CD4-positive, alpha-beta T cell (primary cell): ENCODE data around the gene SLCO2A1. TPM values are rescaled to one million over a fixed set of nuclear protein-coding genes. Genes with fewer than 3 reads are reported as not detected.

Source experiments
- ATAC-seq: fragments of 200-7000 bp; cut with Tn5 transposase; one replicate; pipeline ENCODE4 v1.10.0; 2022; ENCODE audit warnings: mild to moderate bottlenecking; ENCODE audit not compliant: poor library complexity
- CTCF ChIA-PET: fragments of 350-600 bp; sonication (Branson Sonifier 250); formaldehyde crosslinking; loops from one replicate; lab custom pipeline; 2021; ENCODE audit warnings: antibody characterized with exemption, inconsistent platforms; lab: Charles Lee
- POLR2A ChIA-PET: fragments of 350-600 bp; sonication (Branson Sonifier 250); formaldehyde crosslinking; loops from one replicate; lab custom pipeline; 2021; ENCODE audit warnings: antibody characterized with exemption, inconsistent platforms; lab: Charles Lee
- DNase-seq, 14 experiments: peaks; one replicate each; pipeline ENCODE4 v3.0.0-alpha.2; 2013 to 2020; ENCODE audit warnings: mixed read lengths in 2 of 14
- H3K27ac ChIP-seq, 2 donors: one replicate each; pipeline versions ENCODE4 v1.5.1 to v1.7.0; 2013; ENCODE audit warnings: low read length in 2 of 2, low read depth in 1 of 2, mild to moderate bottlenecking in 1 of 2
- H3K27me3 ChIP-seq, 2 experiments: 1 replicate in 1 of 2; 2 replicates in 1 of 2; pipeline versions ENCODE4 v1.6.1 to v1.7.0; 2013; ENCODE audit warnings: low read length in 2 of 2, control low read depth in 1 of 2, mild to moderate bottlenecking in 1 of 2, moderate library complexity in 1 of 2; ENCODE audit not compliant: insufficient read depth in 2 of 2, control insufficient read depth in 1 of 2
- H3K36me3 ChIP-seq: one replicate; pipeline ENCODE4 v1.6.1; 2013; ENCODE audit warnings: low read length, control low read depth; ENCODE audit not compliant: insufficient read depth
- H3K4me1 ChIP-seq: one replicate; pipeline ENCODE4 v1.6.1; 2013; ENCODE audit warnings: low read length, control low read depth; ENCODE audit not compliant: insufficient read depth
- H3K4me3 ChIP-seq: one replicate; pipeline ENCODE4 v1.5.1; 2013; ENCODE audit warnings: mild to moderate bottlenecking, low read length, moderate library complexity
- H3K9me3 ChIP-seq, 2 experiments: 1 replicate in 1 of 2; 2 replicates in 1 of 2; pipeline versions ENCODE4 v1.6.1 to v1.7.0; 2013; ENCODE audit warnings: low read length in 2 of 2, mild to moderate bottlenecking in 2 of 2, control low read depth in 1 of 2, moderate library complexity in 1 of 2; ENCODE audit not compliant: control insufficient read depth in 1 of 2, insufficient read depth in 1 of 2
- H3K27ac Mint-ChIP-seq: one replicate; pipeline ENCODE4 v1.8.0; 2020; ENCODE audit warnings: mixed read lengths
- H3K27me3 Mint-ChIP-seq: one replicate; pipeline ENCODE4 v1.8.0; 2021; ENCODE audit warnings: mixed read lengths
- H3K36me3 Mint-ChIP-seq: one replicate; pipeline ENCODE4 v1.8.0; 2021; ENCODE audit warnings: low read depth, mixed read lengths
- H3K4me1 Mint-ChIP-seq: one replicate; pipeline ENCODE4 v1.8.0; 2021; ENCODE audit warnings: low read depth, mixed read lengths
- H3K4me3 Mint-ChIP-seq: one replicate; pipeline ENCODE4 v1.8.0; 2020; ENCODE audit warnings: mild to moderate bottlenecking, mixed read lengths
- H3K9me3 Mint-ChIP-seq: one replicate; pipeline ENCODE4 v1.8.0; 2020; ENCODE audit warnings: mixed read lengths
- intact Hi-C, 2 experiments: fragments of 100-400 bp; cut with DNase I in 1 of 2; cut with micrococcal nuclease in 1 of 2; formaldehyde crosslinking; loops; one replicate each; pipeline versions ENCODE4 v1.15.1 to v1.9.0; 2023 to 2025; cut with DNase I, micrococcal nuclease
- total RNA-seq, 174 experiments: library from RNA in 2 of 174; stranded (reverse) in 2 of 174; gene quantifications; one replicate each; pipeline ENCODE4 v1.2.3 and lab custom pipeline; 2021 to 2026
- TF ChIP-seq, protein P1 (sequence below): fragments of 200-600 bp; IDR thresholded peaks from one replicate; pipeline ENCODE4 v1.8.0; 2022; ENCODE audit warnings: antibody characterized with exemption, mild to moderate bottlenecking

Gene SLCO2A1
- total RNA-seq, 2 experiments from 2014 or later: not detected

DNA sequence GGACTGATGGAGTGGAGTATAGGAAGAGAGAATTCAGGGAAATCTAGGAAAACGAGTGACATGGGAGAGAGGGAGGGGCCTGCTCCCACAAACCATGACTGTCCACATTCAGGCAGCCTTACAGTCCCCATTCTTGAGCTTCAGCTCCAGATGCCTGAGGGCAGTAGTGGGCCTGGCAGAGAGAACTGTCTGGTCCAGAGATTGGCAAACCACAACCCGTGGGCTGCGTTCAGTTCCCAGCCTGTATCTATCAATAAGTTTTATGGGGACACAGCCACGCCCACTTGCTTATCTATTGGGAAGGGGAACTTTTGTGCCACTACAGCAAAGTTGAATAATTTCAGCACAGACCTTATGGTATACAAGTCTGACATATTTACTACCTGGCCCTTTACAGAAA, 63.8 kb downstream of the SLCO2A1 start:
- no peaks in the 10 kb centered on the region for H3K27me3 ChIP-seq
- no peak overlapping the region for H3K4me3 Mint-ChIP-seq
- no peak overlapping the region for H3K27ac Mint-ChIP-seq
- H3K27me3 Mint-ChIP-seq: no peaks in the 10 kb centered on the region
- POLR2A ChIA-PET: no interaction called here
- no peaks in the 10 kb centered on the region for H3K9me3 Mint-ChIP-seq
- CTCF ChIA-PET: no interaction called here
- intact Hi-C loops: no loop called here
- H3K9me3 ChIP-seq: peaks cover 0 to 2% of the 10 kb centered on the region in 2 experiments
- DNase-seq: no peak
- ATAC-seq: no peak
- H3K4me1 ChIP-seq: no peaks in the 10 kb centered on the region
- H3K27ac ChIP-seq: no peak overlapping the region
- TF ChIP-seq, protein P1, sequence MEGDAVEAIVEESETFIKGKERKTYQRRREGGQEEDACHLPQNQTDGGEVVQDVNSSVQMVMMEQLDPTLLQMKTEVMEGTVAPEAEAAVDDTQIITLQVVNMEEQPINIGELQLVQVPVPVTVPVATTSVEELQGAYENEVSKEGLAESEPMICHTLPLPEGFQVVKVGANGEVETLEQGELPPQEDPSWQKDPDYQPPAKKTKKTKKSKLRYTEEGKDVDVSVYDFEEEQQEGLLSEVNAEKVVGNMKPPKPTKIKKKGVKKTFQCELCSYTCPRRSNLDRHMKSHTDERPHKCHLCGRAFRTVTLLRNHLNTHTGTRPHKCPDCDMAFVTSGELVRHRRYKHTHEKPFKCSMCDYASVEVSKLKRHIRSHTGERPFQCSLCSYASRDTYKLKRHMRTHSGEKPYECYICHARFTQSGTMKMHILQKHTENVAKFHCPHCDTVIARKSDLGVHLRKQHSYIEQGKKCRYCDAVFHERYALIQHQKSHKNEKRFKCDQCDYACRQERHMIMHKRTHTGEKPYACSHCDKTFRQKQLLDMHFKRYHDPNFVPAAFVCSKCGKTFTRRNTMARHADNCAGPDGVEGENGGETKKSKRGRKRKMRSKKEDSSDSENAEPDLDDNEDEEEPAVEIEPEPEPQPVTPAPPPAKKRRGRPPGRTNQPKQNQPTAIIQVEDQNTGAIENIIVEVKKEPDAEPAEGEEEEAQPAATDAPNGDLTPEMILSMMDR: no peak
- no peak overlapping the region for H3K4me3 ChIP-seq
- H3K36me3 ChIP-seq: no peaks in the 10 kb centered on the region
- no peaks in the 10 kb centered on the region for H3K36me3 Mint-ChIP-seq
- H3K4me1 Mint-ChIP-seq: no peaks in the 10 kb centered on the region

DNA sequence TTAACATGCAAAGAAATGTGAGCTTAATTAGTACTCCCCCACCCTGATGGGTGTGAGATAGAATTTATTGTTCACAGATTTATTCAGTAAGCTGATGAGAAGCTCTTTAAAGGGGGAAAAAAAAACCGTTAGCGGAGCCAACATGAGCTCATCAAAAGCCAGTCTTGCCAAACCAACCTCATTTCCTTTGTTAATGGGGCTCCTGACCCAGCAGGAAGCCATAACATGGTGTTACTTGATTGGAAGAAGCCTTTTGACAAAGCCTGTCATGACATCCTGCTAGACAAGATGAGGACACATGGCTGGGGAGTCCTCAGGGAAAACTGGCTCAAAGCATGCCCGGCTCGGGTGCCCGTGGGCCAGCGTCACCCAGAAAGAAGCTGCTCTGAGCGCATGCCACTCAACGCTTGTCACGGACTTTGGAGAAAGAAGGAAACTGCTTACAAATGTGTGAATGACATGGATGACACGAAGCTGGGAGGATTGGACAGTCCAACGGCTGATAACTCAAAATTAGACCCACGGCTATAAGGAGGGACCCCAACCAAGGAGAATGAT, 64.6 kb downstream of the SLCO2A1 start:
- CTCF ChIA-PET: no interaction called here
- H3K27me3 ChIP-seq: no peaks in the 10 kb centered on the region

DNA sequence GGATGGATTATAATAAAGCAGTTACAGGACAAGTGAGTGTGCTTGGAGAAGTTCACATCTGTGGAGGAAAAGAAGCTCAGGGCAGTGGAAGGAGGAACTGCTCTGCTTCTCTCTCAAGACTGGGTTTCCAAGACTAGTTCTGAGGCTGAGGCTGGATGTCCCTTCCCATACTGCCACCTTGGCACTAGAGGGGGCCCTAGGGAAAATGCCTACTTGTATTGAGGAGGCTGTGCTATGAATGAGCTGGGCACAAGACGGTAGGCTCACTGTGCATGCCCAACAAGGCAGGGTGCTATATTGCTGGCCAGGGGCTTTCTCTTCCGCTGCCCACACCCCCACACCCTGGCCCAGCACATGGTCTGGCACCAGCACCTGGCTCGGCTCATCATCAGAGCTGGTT, 65.2 kb downstream of the SLCO2A1 start:
- TF ChIP-seq, protein P1: no peak
- Mint-ChIP-seq H3K27ac (no peak overlapping the region), H3K9me3 (no peaks in the 10 kb centered on the region), H3K4me1 (no peaks in the 10 kb centered on the region), H3K4me3 (no peak overlapping the region), H3K27me3 (no peaks in the 10 kb centered on the region), H3K36me3 (no peaks in the 10 kb centered on the region)
- CTCF ChIA-PET: no interaction called here
- Histone ChIP-seq H3K9me3 (no peaks in the 10 kb centered on the region), H3K27ac (no peak overlapping the region), H3K4me3 (no peak overlapping the region), H3K36me3 (no peaks in the 10 kb centered on the region), H3K4me1 (no peaks in the 10 kb centered on the region), H3K27me3 (no peaks in the 10 kb centered on the region)
- ATAC-seq (no peak), DNase-seq (no peak)
- intact Hi-C loops: no loop called here
- POLR2A ChIA-PET: no interaction called here

More for the DNA sequence above, 64.6 kb downstream of the SLCO2A1 start:
- intact Hi-C loops: no loop called here
- Mint-ChIP-seq H3K4me3 (no peak overlapping the region), H3K4me1 (no peaks in the 10 kb centered on the region), H3K9me3 (no peaks in the 10 kb centered on the region), H3K27me3 (no peaks in the 10 kb centered on the region), H3K27ac (no peak overlapping the region), H3K36me3 (no peaks in the 10 kb centered on the region)
- Histone ChIP-seq H3K9me3 (no peaks in the 10 kb centered on the region), H3K4me1 (no peaks in the 10 kb centered on the region), H3K4me3 (no peak overlapping the region), H3K36me3 (no peaks in the 10 kb centered on the region), H3K27ac (no peak overlapping the region)
- no peak for DNase-seq
- POLR2A ChIA-PET: no interaction called here
- TF ChIP-seq, protein P1: no peak
- ATAC-seq: no peak
